ENCODE results near the gene CACNG1. TPM values are rescaled to one million over a fixed set of nuclear protein-coding genes. Genes with fewer than 3 reads are reported as not detected.

CACNG1 gene
- total and polyA plus RNA-seq, 4 donors = not detected

DNA sequence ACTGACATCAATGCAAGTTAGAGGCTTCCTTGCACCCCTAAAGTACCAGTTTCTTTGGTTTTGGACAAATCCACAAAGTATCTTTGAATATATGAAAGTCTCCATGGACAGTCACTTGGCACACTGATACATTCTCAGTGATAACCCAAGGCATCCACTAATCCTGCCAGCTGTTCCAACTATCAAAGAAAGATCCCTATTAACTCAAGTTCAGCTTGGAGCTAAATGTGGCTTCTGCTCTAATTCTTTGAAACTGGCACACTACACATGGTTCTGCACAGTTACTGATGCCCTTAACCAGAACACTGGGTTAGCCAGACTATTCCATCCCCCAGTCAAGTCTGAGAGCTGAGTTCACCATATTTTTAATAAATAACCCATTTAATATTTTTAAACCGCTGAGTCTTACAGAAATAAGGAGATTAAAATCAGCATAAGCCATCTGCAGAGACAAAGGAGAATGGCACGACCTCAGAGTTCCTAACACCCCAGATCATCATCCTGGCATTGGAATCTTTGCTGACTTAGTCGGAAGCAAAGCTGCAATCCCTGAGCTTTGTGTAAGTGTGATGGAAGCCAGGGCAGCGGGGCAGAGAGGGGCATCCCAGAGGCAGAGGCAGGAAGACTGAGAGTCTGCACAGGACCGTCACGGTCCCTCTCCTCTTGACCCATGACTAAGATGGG is 6.3 kb downstream of the CACNG1 start:
- Histone ChIP-seq H3K9me3 (ENCODE audit: control insufficient read depth in 4 of 4, low read length in 3 of 4) (peaks cover 3 to 14% (median 4%) of the 10 kb centered on the region in 4 donors), H3K4me3 (ENCODE audit: low read depth in 1 of 3, low read length in 3 of 3) (no peak overlapping the region), H3K4me1 (ENCODE audit: control insufficient read depth in 4 of 4, insufficient read depth in 4 of 4, low read length in 3 of 4) (no peaks in the 10 kb centered on the region), H3K27me3 (ENCODE audit: control insufficient read depth in 4 of 4, insufficient read depth in 4 of 4, low read length in 3 of 4) (no peaks in the 10 kb centered on the region), H3K9ac (ENCODE audit: low read depth in 1 of 2, low read length in 2 of 2) (no peak overlapping the region), H3K27ac (ENCODE audit: low read depth in 1 of 2, low read length in 2 of 2) (no peak overlapping the region), H3K36me3 (ENCODE audit: control insufficient read depth in 4 of 4, insufficient read depth in 3 of 4, low read depth in 1 of 4, low read length in 3 of 4) (no peaks in the 10 kb centered on the region)
- DNase-seq (ENCODE audit: low spot score) = no peak
- 91% methylated on average over 6 of the region's 6 CpGs for WGBS
- TF ChIP-seq NR2F2 (IDR thresholded peaks at IDR 0.05) (no peak), FOXA2 (IDR thresholded peaks at IDR 0.05) (no peak)
- TF ChIP-seq, protein P1, sequence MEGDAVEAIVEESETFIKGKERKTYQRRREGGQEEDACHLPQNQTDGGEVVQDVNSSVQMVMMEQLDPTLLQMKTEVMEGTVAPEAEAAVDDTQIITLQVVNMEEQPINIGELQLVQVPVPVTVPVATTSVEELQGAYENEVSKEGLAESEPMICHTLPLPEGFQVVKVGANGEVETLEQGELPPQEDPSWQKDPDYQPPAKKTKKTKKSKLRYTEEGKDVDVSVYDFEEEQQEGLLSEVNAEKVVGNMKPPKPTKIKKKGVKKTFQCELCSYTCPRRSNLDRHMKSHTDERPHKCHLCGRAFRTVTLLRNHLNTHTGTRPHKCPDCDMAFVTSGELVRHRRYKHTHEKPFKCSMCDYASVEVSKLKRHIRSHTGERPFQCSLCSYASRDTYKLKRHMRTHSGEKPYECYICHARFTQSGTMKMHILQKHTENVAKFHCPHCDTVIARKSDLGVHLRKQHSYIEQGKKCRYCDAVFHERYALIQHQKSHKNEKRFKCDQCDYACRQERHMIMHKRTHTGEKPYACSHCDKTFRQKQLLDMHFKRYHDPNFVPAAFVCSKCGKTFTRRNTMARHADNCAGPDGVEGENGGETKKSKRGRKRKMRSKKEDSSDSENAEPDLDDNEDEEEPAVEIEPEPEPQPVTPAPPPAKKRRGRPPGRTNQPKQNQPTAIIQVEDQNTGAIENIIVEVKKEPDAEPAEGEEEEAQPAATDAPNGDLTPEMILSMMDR (IDR thresholded peaks at IDR 0.05; ENCODE audit: low read depth, low read length, missing input control) = no peak

DNA sequence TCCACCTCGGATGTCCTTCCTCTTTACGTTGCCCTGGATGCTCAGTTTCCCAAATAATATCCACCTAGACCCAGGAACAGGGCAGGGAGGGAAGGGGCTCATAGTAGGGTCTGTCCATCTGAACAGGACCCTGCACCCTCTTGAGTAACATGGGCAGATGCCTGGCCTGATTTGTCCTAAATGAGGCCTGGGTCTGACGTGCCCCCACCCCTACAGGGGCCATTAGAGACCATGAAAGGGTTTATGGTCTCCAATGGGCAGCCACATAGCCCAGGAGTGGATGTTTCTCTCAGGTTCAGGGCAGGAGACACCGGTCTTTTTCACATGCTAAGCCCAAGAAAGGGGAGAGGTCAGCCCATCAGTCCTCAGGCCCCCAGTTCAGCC is 6.8 kb downstream of the CACNG1 start:
- TF ChIP-seq HNF4G (IDR thresholded peaks at IDR 0.05) (no peak), JUND (IDR thresholded peaks at IDR 0.05) (no peak), YY1 (IDR thresholded peaks at IDR 0.05) (no peak), TAF1 (conservative IDR thresholded peaks at IDR 0.05) (no peak)
- TF ChIP-seq, protein P2, sequence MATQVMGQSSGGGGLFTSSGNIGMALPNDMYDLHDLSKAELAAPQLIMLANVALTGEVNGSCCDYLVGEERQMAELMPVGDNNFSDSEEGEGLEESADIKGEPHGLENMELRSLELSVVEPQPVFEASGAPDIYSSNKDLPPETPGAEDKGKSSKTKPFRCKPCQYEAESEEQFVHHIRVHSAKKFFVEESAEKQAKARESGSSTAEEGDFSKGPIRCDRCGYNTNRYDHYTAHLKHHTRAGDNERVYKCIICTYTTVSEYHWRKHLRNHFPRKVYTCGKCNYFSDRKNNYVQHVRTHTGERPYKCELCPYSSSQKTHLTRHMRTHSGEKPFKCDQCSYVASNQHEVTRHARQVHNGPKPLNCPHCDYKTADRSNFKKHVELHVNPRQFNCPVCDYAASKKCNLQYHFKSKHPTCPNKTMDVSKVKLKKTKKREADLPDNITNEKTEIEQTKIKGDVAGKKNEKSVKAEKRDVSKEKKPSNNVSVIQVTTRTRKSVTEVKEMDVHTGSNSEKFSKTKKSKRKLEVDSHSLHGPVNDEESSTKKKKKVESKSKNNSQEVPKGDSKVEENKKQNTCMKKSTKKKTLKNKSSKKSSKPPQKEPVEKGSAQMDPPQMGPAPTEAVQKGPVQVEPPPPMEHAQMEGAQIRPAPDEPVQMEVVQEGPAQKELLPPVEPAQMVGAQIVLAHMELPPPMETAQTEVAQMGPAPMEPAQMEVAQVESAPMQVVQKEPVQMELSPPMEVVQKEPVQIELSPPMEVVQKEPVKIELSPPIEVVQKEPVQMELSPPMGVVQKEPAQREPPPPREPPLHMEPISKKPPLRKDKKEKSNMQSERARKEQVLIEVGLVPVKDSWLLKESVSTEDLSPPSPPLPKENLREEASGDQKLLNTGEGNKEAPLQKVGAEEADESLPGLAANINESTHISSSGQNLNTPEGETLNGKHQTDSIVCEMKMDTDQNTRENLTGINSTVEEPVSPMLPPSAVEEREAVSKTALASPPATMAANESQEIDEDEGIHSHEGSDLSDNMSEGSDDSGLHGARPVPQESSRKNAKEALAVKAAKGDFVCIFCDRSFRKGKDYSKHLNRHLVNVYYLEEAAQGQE (IDR thresholded peaks at IDR 0.05) = no peak
- TF ChIP-seq, protein P3, sequence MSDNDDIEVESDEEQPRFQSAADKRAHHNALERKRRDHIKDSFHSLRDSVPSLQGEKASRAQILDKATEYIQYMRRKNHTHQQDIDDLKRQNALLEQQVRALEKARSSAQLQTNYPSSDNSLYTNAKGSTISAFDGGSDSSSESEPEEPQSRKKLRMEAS (IDR thresholded peaks at IDR 0.05) = no peak
- Histone ChIP-seq H3K9ac (ENCODE audit: low read depth in 1 of 2, low read length in 2 of 2) (no peak overlapping the region), H3K36me3 (ENCODE audit: control insufficient read depth in 4 of 4, insufficient read depth in 3 of 4, low read depth in 1 of 4, low read length in 3 of 4) (no peaks in the 10 kb centered on the region)

DNA sequence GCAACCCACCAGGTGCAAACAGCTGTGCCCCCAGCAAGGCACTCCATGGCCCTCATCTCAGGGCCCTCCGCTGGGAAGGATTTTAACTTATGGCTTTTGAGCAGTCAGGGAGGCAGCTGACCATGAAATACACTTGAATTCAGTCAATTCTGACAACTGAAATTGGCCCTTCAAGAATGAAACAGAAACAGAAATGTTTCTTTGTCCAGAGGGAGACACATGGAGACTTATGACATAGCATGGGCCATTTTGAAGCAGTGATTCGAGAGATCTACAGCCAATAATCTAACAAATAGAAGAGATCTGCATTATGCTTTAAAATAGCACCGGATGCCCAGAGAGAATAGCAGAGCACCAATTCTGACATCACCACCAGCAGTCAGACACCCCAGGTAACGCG is 7.5 kb downstream of the CACNG1 start:
- H3K36me3 ChIP-seq (ENCODE audit: control insufficient read depth in 4 of 4, insufficient read depth in 3 of 4, low read depth in 1 of 4, low read length in 3 of 4) = no peaks in the 10 kb centered on the region
- H3K4me3 ChIP-seq (ENCODE audit: low read depth in 1 of 3, low read length in 3 of 3) = no peak overlapping the region
- H3K27ac ChIP-seq (ENCODE audit: low read depth in 1 of 2, low read length in 2 of 2) = no peak overlapping the region
- DNase-seq (ENCODE audit: low spot score) = no peak
- no peaks in the 10 kb centered on the region for H3K27me3 ChIP-seq (ENCODE audit: control insufficient read depth in 4 of 4, insufficient read depth in 4 of 4, low read length in 3 of 4)
- no peak overlapping the region for H3K9ac ChIP-seq (ENCODE audit: low read depth in 1 of 2, low read length in 2 of 2)
- H3K9me3 ChIP-seq (ENCODE audit: control insufficient read depth in 4 of 4, low read length in 3 of 4) = peaks cover 3 to 14% (median 4%) of the 10 kb centered on the region in 4 donors
- 96% methylated on average over 5 of the region's 5 CpGs for WGBS
- H3K4me1 ChIP-seq (ENCODE audit: control insufficient read depth in 4 of 4, insufficient read depth in 4 of 4, low read length in 3 of 4) = no peaks in the 10 kb centered on the region
- TF ChIP-seq RAD21 (IDR thresholded peaks at IDR 0.05) = no peak
- no peak for TF ChIP-seq HNF4G (IDR thresholded peaks at IDR 0.05)
- TF ChIP-seq, protein P2 (IDR thresholded peaks at IDR 0.05) = no peak
- TF ChIP-seq, protein P4, sequence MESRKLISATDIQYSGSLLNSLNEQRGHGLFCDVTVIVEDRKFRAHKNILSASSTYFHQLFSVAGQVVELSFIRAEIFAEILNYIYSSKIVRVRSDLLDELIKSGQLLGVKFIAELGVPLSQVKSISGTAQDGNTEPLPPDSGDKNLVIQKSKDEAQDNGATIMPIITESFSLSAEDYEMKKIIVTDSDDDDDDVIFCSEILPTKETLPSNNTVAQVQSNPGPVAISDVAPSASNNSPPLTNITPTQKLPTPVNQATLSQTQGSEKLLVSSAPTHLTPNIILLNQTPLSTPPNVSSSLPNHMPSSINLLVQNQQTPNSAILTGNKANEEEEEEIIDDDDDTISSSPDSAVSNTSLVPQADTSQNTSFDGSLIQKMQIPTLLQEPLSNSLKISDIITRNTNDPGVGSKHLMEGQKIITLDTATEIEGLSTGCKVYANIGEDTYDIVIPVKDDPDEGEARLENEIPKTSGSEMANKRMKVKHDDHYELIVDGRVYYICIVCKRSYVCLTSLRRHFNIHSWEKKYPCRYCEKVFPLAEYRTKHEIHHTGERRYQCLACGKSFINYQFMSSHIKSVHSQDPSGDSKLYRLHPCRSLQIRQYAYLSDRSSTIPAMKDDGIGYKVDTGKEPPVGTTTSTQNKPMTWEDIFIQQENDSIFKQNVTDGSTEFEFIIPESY (IDR thresholded peaks at IDR 0.05) = no peak
- TF ChIP-seq SP1 (IDR thresholded peaks at IDR 0.05) = no peak
- TF ChIP-seq HNF4A (conservative IDR thresholded peaks at IDR 0.05) = no peak
- TF ChIP-seq TAF1 (conservative IDR thresholded peaks at IDR 0.05) = no peak
- TF ChIP-seq FOXA1 (IDR thresholded peaks at IDR 0.05) = no peak

More for the DNA sequence above, 6.8 kb downstream of the CACNG1 start:
- H3K27me3 ChIP-seq (ENCODE audit: control insufficient read depth in 4 of 4, insufficient read depth in 4 of 4, low read length in 3 of 4) = no peaks in the 10 kb centered on the region
- DNase-seq (ENCODE audit: low spot score) = no peak
- H3K9me3 ChIP-seq (ENCODE audit: control insufficient read depth in 4 of 4, low read length in 3 of 4) = peaks cover 3 to 14% (median 4%) of the 10 kb centered on the region in 4 donors
- no peak overlapping the region for H3K27ac ChIP-seq (ENCODE audit: low read depth in 1 of 2, low read length in 2 of 2)
- no peaks in the 10 kb centered on the region for H3K4me1 ChIP-seq (ENCODE audit: control insufficient read depth in 4 of 4, insufficient read depth in 4 of 4, low read length in 3 of 4)
- WGBS = 90% methylated on average over 4 of the region's 4 CpGs
- no peak overlapping the region for H3K4me3 ChIP-seq (ENCODE audit: low read depth in 1 of 3, low read length in 3 of 3)

All from liver (tissue), 9 donors.